ENCODE results near the gene PPFIA1.

GRCh38 chr11:70429428-70429705 lies 158.9 kb downstream of the PPFIA1 start:
- TF ChIP-seq CTCF (IDR thresholded peaks at IDR 0.05) = no peak
- TF ChIP-seq POLR2A (IDR thresholded peaks at IDR 0.05) = no peak

Data from right lobe of liver (tissue), 4 donors.